HG03457 (cell line): ENCODE data around the gene MRO.
"Not testable (repeated sequence)": the region's sequence is repeated elsewhere in the genome, so short reads cannot be mapped to it uniquely, and the experiment has no call there.

ENCODE experiments used
- ATAC-seq: cut with Tn5 transposase; IDR thresholded peaks from one replicate; pipeline ENCODE4 v1.9.1; 2021; ENCODE audit warnings: moderate number of reproducible peaks; ENCODE audit not compliant: unreplicated experiment

Gene MRO

DNA sequence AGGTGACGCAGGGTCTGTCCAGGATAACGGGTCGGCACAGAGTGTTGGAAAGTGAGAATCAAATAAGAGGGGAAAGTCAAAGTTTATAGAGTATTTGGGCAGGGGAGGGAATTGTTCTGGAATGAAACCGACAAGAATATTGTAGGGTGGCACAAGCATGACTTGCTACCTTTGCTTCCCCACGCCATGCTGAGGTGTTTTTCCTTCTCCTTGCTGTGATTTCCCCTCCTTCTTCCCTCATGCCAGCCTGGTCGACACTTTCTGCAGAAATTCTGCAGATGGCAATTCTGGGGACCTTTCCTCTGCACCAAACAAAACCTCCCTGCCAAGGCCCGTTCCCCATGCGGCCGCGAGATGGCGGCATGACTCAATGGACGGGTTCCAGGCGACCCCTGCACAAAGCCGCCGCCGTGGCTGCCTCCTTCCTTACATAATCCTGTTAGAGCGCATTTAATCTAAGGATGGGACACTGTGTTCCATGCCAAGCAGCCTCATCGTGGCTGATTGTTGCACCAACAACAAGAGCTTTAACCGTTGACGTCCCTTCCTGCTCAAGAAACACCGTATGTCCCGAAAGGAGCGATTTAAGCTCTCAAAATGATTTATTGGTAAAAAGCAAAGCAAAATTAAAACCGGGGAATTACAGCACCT, at the start of gene MRO:
Gene MRO (minus strand): TSS at position 289 of the 651 bp plus-strand sequence. CDS start 10,616 bp downstream, outside the sequence.
- peak; percentile 85 for ATAC-seq

DNA sequence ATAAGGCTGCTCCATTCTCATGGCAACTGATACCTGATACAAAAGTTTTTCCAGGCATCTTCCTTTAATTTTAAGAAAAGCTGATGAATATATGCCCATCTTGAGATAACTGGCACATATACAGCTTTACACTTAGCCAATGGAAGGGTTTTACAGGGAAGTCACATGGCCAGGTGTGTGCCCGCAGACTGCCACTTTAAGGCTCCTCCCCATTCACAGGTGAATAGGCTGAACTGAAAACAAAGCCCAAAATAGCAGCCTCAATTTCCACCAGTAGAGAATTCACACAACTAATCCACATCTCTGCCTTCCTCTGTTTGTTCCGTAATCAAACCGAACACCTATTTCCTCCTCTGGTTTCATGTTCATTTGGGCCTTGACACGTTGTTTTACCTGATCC, 49.3 kb upstream of the MRO start:
- no peak for ATAC-seq

DNA sequence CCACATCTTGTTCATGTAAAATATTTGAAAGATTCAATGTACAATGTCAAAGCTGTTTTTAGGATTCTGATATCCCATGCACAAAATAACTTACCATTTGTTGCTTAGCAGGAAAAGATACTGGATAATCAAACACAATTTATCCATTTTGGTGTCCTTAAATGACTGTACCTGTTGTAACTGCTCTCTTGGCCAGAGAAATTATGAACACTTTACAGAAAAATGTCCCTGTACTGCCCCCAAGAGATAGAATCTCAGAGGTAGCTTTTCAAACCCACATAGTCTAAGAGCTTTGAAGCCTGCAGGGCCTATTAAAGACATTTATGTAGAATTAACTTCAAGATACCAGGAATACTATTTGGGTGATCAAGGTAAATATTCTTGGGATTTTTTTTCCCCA, 46.9 kb upstream of the MRO start:
- no peak for ATAC-seq

DNA sequence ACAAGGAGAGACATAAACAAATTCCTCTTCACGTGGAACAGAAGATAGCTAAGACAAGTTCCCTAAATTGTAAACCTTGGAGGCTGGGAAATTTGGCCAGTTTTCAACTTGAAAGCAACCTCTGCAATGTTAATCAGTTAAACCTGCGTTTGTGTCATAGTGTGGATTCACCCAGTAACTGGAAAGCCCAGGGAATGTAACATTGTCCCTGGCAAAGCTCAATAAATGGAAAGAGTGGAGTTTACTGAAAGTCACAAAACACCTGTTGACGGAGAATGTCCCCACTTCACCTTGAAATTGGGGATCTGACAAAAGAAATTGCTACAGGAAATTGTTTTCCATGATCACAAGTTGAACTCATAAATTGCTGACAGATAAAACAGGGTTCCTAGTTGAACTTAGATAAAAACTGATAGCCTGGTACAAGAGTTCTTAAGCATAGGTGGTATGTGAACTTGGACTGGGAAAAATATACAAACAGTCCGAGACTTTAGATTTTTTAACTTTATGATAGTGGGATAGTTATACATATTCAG, 44.1 kb upstream of the MRO start:
- no peak for ATAC-seq

DNA sequence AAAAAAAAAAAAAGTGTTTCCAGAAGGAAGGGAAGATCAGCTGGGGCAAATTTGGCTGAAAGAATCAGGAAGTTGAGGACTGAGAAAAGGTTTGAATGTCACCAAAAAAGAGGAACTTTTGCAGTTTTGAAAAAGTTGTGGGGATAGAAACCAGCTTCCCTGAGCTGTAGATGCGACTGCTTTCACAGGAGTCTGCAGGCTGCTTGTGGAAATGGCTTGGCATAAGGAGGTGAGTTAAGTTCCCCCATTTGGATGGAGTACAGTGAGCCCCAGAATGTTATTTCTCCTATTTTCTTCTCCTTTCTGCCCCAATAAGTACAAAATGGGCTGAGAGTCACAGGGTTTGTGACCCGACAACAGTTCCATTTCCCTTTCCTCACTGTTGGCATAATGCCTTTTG, 42.6 kb upstream of the MRO start:
- ATAC-seq: no peak

DNA sequence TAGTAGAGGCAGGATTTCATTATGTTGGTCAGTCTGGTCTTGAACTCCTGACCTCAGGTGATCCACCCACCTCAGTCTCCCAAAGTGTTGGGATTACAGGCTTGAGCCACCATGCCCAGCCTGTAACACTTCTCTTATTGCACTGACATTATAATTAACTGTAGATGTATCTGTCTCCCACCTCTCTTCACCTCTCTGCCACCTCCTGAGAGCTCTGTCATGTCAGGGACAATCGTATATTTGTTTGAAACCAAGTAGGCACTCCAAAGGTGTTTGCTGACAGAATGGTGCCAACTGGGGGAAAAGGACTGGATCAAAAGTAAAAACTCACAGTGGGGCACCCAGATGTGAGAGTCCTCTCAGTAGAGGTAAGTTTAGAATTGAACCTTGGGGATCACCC, 41.8 kb upstream of the MRO start:
- no peak for ATAC-seq

DNA sequence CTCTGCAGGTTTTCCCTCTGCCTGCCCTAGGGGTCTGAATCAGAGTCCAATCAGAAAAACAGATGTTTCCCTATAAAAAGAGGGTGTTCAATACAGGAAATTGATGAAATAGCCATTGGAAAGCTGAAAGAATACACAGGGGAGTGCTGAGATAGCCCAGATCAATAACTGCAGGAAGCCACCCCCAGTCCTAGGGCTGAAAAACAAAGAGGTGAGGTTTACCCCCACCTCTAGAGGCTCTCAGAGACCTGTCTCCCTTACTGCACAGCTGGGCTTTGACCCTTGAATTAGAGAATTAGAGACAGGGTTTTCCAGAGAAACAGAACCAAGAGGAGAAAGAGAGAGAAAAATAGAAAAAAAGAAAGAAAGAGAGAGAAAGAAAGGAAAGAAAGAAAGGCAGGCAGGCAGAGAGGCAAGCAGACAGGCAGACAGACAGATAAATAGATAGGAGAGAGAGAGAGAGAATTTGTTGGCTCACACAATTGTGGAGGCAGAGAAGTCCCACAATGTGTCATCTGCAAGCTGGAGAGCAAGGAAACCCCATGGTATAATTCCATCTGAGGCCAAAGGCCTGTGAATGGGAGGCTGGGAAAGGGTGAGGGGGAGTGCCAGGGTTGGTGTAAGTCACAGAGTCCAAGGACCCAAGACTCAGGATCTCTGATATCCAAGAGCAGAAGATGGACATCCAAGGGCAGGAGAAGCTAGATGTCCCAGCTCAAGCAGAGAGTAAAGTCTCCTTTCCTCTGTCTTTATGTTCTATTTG, 40.2 kb upstream of the MRO start:
- ATAC-seq: no peak

DNA sequence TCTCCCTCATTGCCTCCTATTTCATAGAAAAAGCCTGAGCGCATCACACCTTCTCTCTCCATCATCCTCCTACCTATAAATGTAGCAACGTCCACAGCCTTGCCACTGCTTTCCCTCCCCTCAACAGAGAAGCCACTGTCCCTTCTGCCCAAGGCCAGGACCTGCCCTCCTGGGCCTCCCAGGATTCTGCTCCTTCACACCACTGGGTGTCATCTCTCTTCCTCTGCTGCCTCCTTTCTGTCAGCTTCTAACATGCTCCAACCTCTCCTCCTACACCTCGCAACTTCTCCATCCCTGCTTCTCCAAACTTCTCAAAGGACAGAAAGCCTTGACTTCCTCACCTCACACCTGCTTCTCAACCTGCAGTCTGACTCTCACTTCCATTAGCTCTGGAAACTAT, 37.9 kb upstream of the MRO start:
- no peak for ATAC-seq

DNA sequence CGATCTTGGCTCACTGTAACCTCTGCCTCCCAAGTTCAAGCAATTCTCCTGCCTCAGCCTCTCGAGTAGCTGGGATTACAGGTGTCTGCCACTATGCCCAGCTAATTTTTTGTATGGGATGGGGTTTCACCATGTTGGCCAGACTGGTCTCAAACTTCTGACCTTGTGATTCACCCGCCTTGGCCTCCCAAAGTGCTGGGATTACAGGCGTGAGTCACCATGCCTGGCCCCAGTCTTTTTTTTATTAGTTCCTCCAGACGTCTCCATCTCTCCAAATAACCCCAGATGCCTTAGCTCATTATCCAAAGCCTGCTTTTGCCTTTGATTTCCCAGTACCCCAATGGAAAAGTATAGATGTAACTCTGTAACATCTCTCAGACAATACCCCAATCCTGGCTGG, 37.4 kb upstream of the MRO start:
- ATAC-seq: not testable (repeated sequence)

DNA sequence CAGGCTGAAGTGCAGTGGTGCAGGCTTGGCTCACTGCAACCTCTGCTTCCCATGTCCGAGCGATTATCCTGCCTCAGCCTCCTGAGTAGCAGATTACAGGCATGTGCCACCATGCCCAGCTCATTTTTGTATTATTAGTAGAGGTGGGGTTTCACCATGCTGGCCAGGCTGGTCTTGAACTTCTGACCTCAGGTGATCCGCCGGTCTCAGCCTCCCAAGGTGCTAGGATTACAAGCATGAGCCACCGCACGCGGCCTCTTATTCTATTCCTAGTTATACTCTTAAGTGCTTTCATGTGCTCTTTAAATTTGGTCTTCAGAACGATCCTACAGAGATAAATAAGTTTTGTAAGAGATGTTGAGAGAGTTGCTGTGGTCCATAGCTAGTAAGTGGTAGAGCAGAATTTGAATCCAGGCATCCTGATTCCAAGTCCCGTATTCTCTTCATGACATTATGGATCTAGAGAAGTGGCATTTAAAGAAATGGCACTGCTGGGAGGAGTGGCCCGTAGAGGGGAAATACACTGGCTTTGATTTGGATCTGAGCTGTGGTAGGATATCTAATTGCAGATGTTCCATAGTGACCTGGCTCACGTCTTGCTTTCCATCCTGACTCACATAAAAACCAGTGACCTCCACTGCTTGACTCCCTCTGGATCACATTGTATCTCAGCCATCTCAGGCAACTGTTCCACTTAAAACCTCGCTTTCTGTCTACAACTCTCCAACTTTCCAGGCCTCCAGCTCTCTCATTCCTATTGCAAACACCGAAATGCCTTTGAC, 36.4 kb upstream of the MRO start:
- ATAC-seq: no peak

DNA sequence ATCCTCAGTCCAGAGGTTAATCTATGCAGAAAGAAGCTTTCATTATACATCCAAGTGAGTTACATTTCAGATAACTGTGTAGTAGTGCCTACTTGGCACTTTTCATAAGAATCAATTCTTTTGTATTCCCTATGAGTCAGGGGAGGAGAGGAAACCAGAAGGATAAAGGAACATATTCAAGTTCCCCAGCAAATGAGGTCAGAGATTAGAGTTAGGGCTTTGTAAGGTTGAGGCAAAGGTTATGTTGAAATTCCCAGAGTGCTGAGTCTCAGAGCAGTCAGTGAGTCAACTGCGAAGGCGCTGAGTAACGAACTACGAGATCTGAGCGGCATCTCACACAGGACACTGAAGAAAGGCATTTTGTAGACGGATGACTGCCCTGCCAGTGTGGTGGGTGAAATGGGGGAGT, 34.1 kb upstream of the MRO start:
- ATAC-seq: no peak

DNA sequence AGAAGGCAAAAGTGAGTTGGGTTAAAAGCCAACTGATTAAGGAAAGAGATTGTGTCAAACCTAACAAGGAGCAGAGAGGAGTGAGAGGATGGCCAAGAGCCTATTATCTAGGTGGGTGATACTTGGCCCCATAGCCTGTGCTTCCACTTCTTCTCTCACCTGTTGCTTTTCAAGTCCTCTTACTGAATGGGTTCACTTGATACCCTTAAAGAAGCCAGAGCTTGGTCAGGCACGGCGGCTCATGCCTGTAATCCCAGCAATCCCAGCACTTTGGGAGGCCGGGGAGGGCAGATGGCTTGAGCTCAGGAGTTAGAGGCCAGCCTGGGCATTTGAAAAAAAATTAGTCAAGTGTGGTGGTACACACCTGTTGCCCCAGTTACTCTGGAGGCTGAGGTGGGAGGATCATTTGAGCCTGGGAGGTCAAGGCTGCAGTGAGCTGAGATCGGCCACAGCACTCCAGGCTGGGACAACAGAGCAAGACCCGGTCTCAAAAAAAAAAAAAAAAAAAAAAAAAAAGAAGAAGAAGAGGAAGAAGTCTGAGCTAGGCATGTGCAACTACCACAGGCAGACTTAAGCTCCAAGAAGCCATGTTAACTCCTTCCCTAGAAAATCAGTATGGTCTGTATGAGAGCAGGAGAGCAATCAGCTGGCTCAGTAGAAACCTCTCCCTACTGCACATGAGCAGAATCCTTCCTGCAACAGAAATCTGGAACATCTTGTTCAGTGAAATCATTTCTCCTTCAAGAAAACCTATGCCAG, 30.7 kb upstream of the MRO start:
- no peak for ATAC-seq

DNA sequence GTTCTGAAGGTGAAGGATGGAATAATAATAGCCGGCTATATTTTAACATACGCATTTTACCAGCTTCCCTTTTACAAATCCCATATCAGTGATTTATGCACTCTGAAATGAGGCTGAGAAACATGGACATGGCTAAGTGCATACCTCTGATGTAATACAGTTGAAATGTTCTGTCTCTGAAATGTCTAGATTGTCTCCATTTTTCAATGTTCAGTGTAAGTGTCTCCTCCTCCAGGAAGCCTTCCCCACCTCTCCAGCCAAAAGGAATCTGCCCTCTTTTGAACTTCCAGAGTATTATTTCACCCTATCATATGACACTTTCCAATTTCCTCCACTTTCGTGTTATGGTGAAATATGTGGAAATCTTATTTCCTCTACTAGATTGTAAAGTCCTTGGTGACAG, 29.6 kb upstream of the MRO start:
- no peak for ATAC-seq

DNA sequence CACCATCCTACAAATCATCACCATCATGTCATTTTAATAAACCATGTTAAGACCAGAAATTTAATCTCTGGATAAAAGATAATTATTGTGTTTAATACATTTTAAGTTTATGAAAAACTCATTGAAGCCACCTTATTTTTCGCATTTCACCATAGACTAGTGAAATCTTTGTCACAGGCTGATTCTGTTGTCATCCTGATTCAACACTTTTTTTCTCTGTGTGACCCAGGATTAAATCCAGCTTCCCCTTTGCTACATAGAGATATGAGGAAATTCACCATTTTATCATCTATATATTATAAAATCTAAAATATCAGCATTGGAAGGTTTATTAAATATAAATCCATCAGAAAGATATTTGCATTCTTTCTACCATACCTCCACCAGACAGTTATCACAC, 29.2 kb upstream of the MRO start:
- ATAC-seq: no peak

DNA sequence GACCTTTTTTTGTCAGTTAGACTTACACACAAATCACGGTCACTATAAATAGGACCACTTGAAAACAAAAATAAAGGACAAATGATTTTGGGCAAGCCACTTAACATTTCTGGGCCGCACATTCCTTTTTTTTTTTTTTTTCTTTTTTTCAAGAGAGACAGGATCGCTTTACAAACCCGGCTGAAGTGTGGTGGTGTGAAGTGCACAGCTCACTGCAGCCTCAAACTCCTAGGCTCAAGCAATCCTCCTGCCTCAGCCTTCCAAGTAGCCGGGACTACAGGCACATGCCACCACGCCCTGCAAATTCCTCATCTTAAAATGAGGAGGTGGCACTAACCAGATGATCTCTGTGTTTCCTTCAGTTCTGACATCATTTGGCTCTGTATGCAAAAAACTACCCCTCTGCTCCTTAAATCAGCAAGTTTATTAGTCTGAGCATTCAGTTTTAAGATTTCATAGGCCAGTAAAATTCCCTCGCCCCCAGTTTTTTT, 28.3 kb upstream of the MRO start:
- ATAC-seq: no peak

DNA sequence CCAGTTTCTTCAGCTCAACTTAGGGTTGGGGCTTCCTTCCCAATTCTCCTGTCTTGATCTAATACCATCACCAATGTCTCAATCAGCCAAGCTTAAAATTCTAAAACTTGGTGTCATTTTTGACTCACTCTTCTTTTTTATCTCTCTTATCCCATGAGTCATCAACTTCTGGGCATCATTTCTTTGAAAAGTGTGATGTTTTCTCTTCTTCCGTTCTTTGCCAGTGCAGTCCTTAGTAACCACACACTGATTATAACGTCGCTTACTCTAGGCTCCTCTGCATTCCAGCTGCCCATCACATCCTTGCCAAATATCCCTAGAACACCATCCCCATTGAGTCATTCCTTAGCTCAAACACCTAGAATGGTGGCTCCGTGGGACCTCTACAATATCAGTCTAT, 27.4 kb upstream of the MRO start:
- no peak for ATAC-seq

DNA sequence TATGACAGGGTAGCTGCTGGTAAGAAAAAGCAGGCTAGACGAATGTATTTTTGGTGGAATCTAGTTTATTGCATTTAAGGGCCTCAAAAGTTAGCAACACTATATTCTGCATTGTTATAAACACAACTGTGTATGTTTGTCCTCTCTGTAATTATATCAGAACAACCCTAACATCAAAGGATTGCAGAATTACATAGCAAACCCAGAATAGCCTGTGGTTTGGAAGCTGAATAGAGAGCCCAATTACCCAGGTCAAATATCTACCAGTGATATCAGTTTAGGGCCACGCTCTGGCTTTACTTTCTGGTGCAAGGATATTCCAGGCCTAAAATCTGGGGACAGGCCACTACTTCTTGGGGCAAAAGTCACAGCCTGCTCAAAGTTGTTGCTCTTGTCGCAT, 25.1 kb upstream of the MRO start:
- no peak for ATAC-seq

DNA sequence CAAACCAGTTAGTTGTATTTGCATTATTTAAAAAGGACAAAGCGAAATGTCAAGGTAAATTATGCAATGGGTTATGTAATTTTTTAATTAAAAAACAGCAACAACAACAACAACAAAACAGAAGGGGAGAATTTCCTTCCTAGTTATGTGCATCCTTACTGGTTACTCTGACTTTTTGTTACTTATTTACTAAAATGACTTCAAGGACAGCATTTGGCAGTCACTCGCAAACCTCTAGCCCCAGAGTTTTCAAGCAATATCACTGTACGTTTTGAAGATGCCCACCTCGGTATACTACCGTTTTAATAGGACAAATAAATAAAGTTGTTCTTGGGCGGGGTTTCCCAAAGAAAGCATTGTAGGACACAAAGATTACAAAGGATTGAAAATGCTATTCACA, 24.7 kb upstream of the MRO start:
- ATAC-seq: no peak

DNA sequence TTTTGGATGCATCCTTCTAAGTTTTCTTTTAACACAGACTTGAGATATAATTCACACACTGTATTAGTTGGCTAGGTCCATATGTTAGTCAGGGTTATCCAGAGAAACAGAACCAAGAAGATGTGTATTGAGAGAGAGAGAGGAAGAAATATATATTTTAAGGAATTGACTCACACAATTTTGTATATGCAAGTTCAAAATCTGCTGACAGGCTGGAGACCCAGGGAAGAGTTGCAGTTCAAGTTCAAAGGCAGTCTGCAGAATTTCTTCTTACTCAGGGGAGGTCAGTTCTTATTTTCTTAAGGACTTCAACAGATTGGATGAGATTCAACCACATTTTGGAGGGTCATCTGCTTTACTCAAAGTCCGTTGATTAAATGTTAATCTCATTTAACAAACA, 23.0 kb upstream of the MRO start:
- no peak for ATAC-seq

DNA sequence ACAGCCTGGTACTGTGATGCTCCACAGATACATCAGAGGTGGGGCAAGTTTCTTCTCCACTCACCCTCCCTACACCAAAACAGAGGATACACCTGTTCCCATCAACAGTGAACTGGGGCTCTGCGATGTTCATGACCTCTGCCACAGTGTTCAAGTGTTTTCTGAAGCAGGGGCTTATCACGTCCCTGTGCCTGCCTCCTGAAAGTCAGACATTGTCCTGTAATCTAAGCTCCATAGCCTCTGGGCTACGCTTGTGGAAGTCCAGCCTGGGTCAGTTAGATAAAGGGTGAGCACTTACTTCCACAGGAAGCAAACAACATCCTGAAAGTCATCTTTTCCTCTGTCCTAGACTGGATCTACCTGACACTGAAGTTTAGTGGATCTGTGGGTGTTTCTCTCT, 20.2 kb upstream of the MRO start:
- ATAC-seq: no peak

DNA sequence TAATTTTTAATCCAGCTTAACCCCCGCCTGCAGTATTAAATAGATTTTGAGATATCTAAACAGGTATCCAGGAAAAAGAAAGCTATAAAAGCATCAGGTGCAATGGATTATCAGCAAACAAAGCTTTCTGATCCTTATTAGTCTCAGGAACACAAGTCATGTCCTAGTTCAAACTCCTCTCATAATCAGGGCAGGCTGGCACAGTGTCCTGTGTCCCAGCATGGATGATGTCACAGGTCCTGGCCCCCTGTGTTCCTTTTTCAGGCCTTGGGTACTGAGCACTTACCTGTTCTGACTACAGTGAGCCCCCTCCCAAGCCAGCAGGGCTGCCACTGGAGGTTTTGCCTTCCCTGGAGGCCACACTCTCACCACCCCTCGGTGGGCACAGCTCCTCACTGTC, 19.5 kb upstream of the MRO start:
- ATAC-seq: no peak
